Activated naive CD8-positive, alpha-beta T cell treated with anti-CD3 and anti-CD28 coated beads, Interleukin-2, amount 10 ng/mL, durations not matched to agents 7 days and 5 days (primary cell): Measurements from ENCODE around the gene GINS1. TPM values are rescaled to one million over a fixed set of nuclear protein-coding genes. Genes with fewer than 3 reads are reported as not detected.

Experiments used
- ATAC-seq: fragments of 150-1000 bp; cut with Tn5 transposase; one replicate; pipeline ENCODE4 v1.10.0; 2021; ENCODE audit warnings: low read depth, moderate library complexity
- POLR2A ChIA-PET: fragments of 350-600 bp; sonication (Branson Sonifier 250); formaldehyde crosslinking; loops from one replicate; lab custom pipeline; 2021; ENCODE audit warnings: antibody characterized with exemption; lab: Charles Lee
- DNase-seq: peaks from one replicate; pipeline ENCODE4 v3.0.0; 2021
- H3K27ac Mint-ChIP-seq: one replicate; pipeline ENCODE4 v1.8.0; 2022; ENCODE audit warnings: mild to moderate bottlenecking, mixed read lengths
- H3K27me3 Mint-ChIP-seq: one replicate; pipeline ENCODE4 v1.8.0; 2022; ENCODE audit warnings: mild to moderate bottlenecking, moderate library complexity, mixed read lengths
- H3K36me3 Mint-ChIP-seq: one replicate; pipeline ENCODE4 v1.8.0; 2021; ENCODE audit warnings: mild to moderate bottlenecking, mixed read lengths
- H3K4me1 Mint-ChIP-seq: one replicate; pipeline ENCODE4 v1.8.0; 2021; ENCODE audit warnings: mixed read lengths
- H3K4me3 Mint-ChIP-seq: one replicate; pipeline ENCODE4 v1.8.0; 2022; ENCODE audit warnings: mild to moderate bottlenecking, moderate library complexity, mixed read lengths
- H3K9me3 Mint-ChIP-seq: one replicate; pipeline ENCODE4 v1.8.0; 2021; ENCODE audit warnings: mixed read lengths
- total RNA-seq, 2 experiments: library from RNA; stranded (reverse); gene quantifications; one replicate each; pipeline ENCODE4 v1.2.3, GENCODE V29; 2021

Gene GINS1
- total RNA-seq, 2 experiments from 2014 or later: 23.7 to 25.6 TPM

DNA sequence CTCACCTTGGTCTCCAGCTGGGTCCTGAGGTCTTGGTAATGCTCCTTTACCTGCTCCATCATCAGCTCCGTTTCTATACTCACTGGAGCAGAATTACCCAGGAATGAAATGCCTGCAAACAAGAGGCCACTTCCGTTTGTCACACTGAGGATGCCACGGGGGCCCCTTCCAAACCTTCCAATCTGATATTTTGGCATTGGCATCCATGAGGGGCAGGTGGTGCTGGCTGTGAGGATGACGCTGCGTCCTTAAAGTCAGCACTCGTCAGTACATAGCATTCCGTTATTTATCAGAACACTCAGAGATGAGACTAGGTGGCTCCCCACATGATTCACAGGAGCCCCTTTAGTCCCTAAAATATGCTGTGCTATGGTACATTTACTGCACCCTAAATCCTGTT lies 72.7 kb downstream of the GINS1 start:
- DNase-seq (no peak), ATAC-seq (no peak)
- POLR2A ChIA-PET: no interaction called here
- no peaks in the 10 kb centered on the region for H3K27me3 Mint-ChIP-seq
- peaks cover 7% of the 10 kb centered on the region for H3K4me1 Mint-ChIP-seq
- H3K9me3 Mint-ChIP-seq: no peaks in the 10 kb centered on the region
- H3K4me3 Mint-ChIP-seq: no peak overlapping the region
- no peak overlapping the region for H3K27ac Mint-ChIP-seq
- H3K36me3 Mint-ChIP-seq: no peaks in the 10 kb centered on the region

DNA sequence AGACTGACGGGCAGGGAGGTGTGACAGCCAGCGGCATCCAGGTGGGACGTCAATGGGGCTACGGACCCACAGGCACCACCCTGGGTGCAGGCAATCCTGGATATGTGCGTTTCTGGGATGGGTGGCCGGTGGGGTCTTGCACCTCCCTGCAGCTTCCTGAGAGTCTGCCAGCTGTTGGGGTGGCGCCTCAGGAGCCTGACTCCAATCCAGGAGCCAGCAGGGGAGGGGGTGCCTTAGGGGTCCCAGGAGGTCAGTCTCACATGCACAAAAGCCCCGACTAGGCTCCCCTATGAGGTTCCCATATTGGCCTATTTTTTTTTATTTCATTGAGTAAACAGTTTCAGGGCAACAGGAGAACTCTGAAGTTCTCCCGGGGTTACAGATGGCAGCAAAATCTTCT lies 73.3 kb downstream of the GINS1 start:
- Mint-ChIP-seq H3K36me3 (no peaks in the 10 kb centered on the region), H3K9me3 (no peaks in the 10 kb centered on the region), H3K4me3 (no peak overlapping the region), H3K27ac (no peak overlapping the region), H3K4me1 (peaks cover 11% of the 10 kb centered on the region), H3K27me3 (no peaks in the 10 kb centered on the region)
- POLR2A ChIA-PET: no interaction called here
- DNase-seq (no peak), ATAC-seq (no peak)

DNA sequence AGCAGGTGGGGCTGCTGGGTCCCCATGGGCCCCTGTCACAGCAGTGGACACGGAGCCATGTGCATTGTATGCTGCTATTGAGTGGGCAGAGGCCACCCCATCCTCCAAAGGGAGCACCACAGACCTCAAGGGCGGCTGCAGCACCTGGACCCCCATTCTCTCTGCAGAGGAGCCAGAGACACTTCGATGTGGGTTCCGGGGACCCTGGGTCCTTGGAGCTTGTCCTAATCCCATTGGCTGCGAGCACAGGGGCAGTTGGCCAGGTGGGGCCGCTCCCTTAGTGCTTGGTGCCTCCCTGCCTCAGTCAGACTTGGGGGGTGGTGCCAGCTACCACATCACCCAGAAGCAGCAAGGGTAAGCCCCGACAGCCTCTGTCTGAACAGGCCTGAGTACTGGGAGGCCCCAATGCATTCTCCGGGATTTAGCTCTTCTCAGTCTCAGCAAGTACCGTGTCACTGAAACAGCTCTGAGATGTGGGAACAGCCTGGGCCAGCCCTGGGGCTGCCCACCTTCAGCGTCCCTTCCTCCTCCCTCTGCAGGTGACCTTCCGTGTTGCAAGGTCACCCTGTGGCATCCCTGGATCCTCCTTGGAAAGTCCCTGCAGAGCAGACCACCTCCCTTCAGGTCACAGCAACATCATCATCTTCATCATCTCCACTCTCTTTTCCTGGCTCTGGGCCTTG lies 73.9 kb downstream of the GINS1 start:
- Mint-ChIP-seq H3K36me3 (no peaks in the 10 kb centered on the region), H3K27ac (no peak overlapping the region), H3K9me3 (no peaks in the 10 kb centered on the region), H3K4me3 (no peak overlapping the region), H3K4me1 (peaks cover 15% of the 10 kb centered on the region), H3K27me3 (no peaks in the 10 kb centered on the region)
- no peak for ATAC-seq
- POLR2A ChIA-PET: no interaction called here
- DNase-seq: no peak

DNA sequence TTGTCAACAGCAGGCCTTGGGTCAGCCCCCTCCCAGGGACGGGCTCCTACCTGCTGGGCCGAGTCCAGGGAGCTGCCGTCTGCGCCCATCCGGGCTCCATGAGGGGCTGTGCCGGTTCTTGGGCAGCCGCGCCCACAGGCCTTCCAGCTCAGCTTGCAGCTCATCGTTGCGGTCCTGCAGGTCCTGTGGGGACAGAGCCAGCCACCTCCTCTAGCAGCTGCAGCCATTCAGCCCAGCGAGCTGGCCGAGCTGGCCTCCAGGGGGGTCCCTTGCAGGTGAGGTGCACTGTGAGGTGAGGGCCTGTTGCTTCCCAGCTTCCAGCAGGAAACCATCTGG lies 74.4 kb downstream of the GINS1 start:
- no peaks in the 10 kb centered on the region for H3K36me3 Mint-ChIP-seq
- ATAC-seq (no peak), DNase-seq (no peak)
- no peak overlapping the region for H3K4me3 Mint-ChIP-seq
- POLR2A ChIA-PET: no interaction called here
- peaks cover 17% of the 10 kb centered on the region for H3K4me1 Mint-ChIP-seq
- no peaks in the 10 kb centered on the region for H3K27me3 Mint-ChIP-seq
- no peak overlapping the region for H3K27ac Mint-ChIP-seq
- no peaks in the 10 kb centered on the region for H3K9me3 Mint-ChIP-seq

DNA sequence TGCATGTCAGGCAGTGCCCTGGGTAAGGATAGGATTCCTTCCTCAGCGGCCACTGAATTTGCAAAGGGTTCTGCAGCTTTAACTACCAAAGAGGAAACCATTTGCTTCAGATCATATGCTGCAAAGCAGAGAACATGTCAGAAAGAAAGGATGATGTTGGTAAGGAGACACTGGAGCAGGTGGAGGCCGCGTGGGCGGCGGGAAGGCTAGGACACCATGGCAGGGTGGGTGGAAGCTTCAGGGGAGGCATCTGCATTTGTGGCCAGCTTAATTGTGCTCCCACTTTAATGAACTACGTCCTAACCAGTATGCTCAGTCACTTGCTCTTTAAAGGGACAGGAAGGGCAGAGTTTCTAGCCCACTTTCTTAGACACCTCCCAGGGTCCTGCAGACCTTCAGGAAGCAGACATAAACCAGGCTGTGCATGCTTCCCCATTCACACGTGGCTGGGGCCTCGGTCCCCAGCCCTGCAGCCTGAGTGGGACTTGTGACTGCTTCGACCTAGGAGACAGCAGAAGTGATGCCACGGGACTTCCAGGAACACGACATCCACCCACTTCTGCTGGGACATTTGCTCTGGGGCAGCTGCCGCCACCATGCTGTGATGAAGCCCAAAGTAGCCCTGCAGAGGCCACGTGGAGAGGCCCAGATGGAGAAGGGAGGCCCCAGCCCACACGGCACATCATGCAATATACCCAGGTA lies 76.1 kb downstream of the GINS1 start:
- Mint-ChIP-seq H3K9me3 (no peaks in the 10 kb centered on the region), H3K4me1 (peaks cover 17% of the 10 kb centered on the region), H3K27me3 (no peaks in the 10 kb centered on the region), H3K36me3 (no peaks in the 10 kb centered on the region), H3K27ac (no peak overlapping the region), H3K4me3 (no peak overlapping the region)
- ATAC-seq (no peak), DNase-seq (no peak)
- POLR2A ChIA-PET: no interaction called here

DNA sequence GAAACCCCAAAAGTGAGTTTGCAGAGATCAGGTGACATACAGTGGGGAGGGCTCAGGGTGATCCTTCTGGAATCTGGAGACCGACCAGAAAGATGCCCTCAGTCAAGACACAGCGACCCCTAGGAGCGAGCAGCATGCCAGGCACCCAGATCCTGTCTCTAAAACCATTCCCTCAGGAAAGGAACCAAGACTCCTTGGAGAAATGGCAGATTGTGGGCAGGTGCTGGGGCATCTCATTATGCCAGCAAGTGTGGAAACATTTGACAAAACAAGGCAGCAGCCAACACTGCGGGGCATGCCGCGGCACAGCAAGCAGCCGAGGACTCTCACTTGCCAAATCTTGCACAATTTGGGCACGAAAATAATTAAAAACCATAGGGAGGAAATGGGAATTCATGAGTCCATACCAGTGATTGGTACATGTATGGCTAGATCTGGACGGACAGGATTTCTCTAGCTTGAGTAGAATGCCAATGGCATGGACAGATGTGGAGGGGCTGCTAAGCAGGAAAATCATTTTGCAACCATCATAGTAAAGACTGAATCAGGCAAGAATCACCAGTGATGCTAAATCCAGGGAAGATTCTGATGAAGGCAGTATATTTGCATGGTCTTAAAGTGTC lies 76.9 kb downstream of the GINS1 start:
- POLR2A ChIA-PET: no interaction called here
- ATAC-seq (no peak), DNase-seq (no peak)
- H3K4me1 Mint-ChIP-seq: peaks cover 17% of the 10 kb centered on the region
- H3K4me3 Mint-ChIP-seq: peak overlapping the region; percentile 32
- no peaks in the 10 kb centered on the region for H3K36me3 Mint-ChIP-seq
- H3K9me3 Mint-ChIP-seq: no peaks in the 10 kb centered on the region
- no peaks in the 10 kb centered on the region for H3K27me3 Mint-ChIP-seq
- no peak overlapping the region for H3K27ac Mint-ChIP-seq

DNA sequence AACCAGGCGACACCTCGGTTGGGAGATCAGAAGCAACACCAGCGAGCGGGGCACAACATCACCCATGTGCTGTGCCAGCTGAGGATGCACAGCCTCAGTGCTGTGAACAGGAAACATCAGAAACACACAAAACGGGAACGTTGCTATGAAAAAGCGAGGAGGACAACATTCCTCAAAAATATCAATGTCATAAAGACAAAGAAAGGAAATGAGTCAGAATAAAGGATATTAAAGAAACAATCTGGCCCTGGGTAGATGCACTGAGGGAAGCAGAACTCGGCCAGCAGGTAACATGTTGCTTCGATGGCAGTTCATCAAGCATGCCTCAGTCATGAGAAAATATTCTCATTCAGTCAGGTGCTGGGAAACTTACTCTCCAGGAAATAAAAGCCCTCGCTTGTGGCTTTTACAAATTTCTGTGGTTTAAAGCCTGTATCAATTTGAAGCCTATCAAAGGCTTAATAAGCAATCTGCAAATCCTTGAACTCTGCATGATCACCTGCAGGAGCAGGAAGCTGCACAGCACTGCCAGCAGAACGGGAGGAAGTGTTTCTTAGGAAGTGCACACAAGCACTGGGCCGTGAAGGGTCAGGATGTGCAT lies 77.5 kb downstream of the GINS1 start:
- Mint-ChIP-seq H3K4me3 (peak overlapping the region; percentile 32), H3K4me1 (peaks cover 17% of the 10 kb centered on the region), H3K36me3 (no peaks in the 10 kb centered on the region), H3K9me3 (no peaks in the 10 kb centered on the region), H3K27ac (no peak overlapping the region), H3K27me3 (no peaks in the 10 kb centered on the region)
- ATAC-seq (peak; percentile 32), DNase-seq (no peak)
- POLR2A ChIA-PET: no interaction called here

DNA sequence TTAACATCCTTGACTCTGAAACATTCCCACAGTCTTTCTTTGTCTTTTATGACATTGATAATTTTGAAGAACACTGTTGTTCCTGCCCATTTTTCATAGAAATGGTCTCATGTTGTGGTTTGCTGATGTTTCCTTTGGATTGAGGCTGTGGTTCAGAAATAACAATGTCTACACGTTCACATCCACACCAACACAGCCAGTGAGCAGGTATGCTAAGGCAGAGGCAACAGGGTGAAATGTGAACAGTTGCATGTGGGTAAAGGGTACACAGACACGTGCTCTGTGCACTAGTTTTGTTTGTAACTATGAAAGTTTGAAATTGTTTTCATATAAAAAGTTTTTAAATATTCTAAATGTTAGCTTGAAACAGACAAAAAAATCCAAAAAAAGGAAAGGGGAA lies 78.4 kb downstream of the GINS1 start:
- no peaks in the 10 kb centered on the region for H3K36me3 Mint-ChIP-seq
- no peaks in the 10 kb centered on the region for H3K9me3 Mint-ChIP-seq
- DNase-seq (no peak), ATAC-seq (no peak)
- no peak overlapping the region for H3K4me3 Mint-ChIP-seq
- peaks cover 17% of the 10 kb centered on the region for H3K4me1 Mint-ChIP-seq
- no peak overlapping the region for H3K27ac Mint-ChIP-seq
- H3K27me3 Mint-ChIP-seq: no peaks in the 10 kb centered on the region
- POLR2A ChIA-PET: no interaction called here

DNA sequence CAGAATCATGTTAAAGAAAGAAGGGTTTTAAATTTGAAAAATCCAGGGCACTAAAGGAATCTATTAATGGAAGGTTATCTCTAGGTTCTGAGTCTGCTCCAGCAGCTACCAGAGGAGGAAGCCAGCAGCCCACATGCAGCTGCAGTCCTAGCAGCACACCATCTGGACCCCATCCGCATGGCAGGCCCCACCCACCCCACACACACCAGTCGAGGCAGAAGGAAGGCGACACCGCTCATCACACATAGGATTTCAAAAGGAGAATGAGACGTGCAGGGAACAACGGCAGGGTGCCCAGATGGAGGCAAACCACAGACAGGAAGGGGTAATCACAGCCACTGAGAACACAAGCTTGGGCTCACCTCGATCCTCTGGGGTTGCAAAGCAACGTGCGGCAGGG lies 78.9 kb downstream of the GINS1 start:
- no peaks in the 10 kb centered on the region for H3K36me3 Mint-ChIP-seq
- POLR2A ChIA-PET: no interaction called here
- DNase-seq: no peak
- H3K4me3 Mint-ChIP-seq: no peak overlapping the region
- peak; percentile 55 for ATAC-seq
- H3K27me3 Mint-ChIP-seq: no peaks in the 10 kb centered on the region
- H3K4me1 Mint-ChIP-seq: peaks cover 17% of the 10 kb centered on the region
- H3K27ac Mint-ChIP-seq: no peak overlapping the region
- no peaks in the 10 kb centered on the region for H3K9me3 Mint-ChIP-seq

DNA sequence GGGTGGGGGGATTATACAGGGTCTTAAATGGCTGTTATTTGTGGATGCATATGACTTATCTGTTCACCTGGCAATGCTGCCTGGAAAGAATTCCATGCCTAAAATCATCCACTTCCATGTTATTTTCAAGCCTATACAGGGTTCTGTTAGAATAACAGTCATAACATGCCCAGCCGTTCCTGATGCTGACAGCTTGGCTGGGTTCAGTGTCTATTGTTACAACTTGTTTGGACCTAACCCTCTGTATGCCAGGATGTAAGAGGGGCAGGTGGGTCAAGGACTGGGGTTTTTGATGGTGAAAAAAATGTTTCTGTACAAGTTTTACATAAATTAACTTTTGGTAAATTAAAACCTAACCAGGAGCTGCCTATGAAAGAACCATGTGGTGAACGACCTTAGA lies 79.8 kb downstream of the GINS1 start:
- H3K27me3 Mint-ChIP-seq: no peaks in the 10 kb centered on the region
- ATAC-seq: no peak
- H3K36me3 Mint-ChIP-seq: no peaks in the 10 kb centered on the region
- no peak for DNase-seq
- H3K4me3 Mint-ChIP-seq: no peak overlapping the region
- peaks cover 17% of the 10 kb centered on the region for H3K4me1 Mint-ChIP-seq
- POLR2A ChIA-PET: no interaction called here
- no peaks in the 10 kb centered on the region for H3K9me3 Mint-ChIP-seq
- H3K27ac Mint-ChIP-seq: no peak overlapping the region

DNA sequence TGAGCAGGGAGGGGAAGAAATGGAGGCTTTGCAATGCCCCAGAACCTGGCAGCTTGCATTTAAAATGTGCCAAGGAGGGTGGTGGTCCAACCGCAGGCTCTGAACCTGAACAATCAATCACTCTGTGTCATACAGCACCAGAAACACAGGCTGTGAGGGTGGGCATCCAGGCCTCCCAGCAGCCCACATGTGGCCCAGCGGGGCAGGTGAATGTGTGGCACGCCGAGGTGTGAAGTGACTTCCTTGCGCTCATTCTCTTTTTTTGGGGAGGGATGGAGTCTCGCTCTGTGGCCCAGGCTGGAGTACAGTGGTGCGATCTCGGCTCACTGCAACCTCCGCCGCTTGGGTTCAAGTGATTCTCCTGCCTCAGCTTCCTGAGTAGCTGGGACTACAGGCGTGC lies 80.5 kb downstream of the GINS1 start:
- Mint-ChIP-seq H3K36me3 (no peaks in the 10 kb centered on the region), H3K27ac (no peak overlapping the region), H3K4me3 (no peak overlapping the region), H3K27me3 (no peaks in the 10 kb centered on the region), H3K4me1 (peaks cover 17% of the 10 kb centered on the region), H3K9me3 (no peaks in the 10 kb centered on the region)
- no peak for DNase-seq
- POLR2A ChIA-PET: no interaction called here
- no peak for ATAC-seq

DNA sequence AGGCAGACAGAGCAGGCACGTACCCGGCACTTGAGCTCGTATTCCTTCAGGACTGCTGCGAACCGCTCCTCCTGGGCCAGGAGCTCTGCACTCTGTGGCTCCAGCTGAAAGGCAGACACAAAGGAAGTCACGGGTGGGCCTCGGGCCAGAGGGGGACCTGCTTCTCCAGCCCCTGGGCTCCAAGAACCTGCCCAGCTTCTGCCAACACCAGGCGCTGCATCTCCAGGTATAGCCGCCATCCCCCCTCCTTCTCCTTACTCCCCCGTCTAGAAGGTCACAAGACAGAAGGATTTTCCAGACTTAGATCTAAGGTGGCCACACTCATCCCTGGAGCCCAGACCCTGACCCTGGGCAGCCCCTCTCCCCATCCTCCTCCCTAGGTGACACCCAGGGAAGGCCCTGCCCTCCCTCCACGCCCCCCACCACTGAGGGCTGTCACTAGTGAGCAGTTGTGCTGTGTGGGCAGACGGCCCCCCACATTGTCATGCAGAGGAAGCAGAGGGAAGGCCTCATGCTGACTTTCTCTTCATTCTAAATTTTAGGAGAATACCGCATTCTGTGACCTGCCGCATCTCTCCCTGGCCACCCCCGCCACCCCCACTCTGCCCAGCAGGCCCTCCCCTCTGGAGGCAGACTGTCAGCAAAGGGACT lies 81.9 kb downstream of the GINS1 start:
- DNase-seq: no peak
- no peak for ATAC-seq
- Mint-ChIP-seq H3K27ac (no peak overlapping the region), H3K27me3 (no peaks in the 10 kb centered on the region), H3K9me3 (no peaks in the 10 kb centered on the region), H3K4me3 (no peak overlapping the region), H3K36me3 (no peaks in the 10 kb centered on the region), H3K4me1 (peaks cover 17% of the 10 kb centered on the region)
- POLR2A ChIA-PET: no interaction called here

DNA sequence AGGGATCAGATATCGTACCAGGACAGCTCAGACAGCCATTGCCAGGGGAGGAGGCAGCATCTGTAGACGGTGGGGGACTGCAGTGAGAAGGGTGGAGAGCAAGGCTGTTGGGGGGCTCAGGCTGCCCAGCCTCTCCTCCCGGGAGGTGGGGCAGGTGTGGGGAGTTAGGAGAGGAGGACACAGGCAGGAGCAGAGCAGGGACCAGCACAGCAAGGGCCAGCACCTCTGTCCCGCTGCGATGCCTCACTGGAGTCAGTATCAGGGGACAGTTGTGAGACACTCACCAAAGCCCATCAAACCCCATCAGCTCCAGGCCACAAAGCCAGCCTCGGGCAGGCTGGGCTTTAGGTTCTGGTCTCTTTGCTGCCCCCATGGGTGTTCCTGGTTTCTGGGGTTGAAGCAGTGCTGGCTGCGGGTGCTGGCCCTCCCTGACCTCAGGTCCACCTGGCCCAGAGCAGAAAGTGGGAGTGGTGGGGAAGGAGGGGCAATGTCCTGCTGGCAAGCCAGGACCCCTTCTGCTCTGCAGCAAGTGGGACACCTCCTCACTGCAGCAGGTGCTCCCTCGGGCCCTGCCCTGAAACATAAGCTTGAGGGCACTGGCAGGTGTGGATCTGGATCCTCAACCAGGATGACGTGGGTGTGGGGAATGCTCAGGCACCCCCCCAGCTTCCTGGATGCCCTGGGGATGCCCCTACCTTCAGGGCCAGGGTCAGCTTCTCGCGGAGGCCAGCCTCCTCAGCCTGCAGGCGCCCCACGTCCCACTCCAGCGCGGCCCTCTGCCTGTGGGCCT lies 83.4 kb downstream of the GINS1 start:
- Mint-ChIP-seq H3K4me3 (no peak overlapping the region), H3K4me1 (peaks cover 6% of the 10 kb centered on the region), H3K36me3 (no peaks in the 10 kb centered on the region), H3K27ac (no peak overlapping the region), H3K9me3 (no peaks in the 10 kb centered on the region), H3K27me3 (no peaks in the 10 kb centered on the region)
- ATAC-seq: no peak
- POLR2A ChIA-PET: no interaction called here
- DNase-seq: no peak
